Glutamatergic neuron (in vitro differentiated cells): ENCODE results near the gene CCDC78. TPM values are rescaled to one million over a fixed set of nuclear protein-coding genes. Genes with fewer than 3 reads are reported as not detected.
A peak's percentile ranks its signal among the peaks of the same experiment; 100 is the strongest.

ENCODE experiments used
- DNase-seq: peaks from one replicate; pipeline ENCODE4 v3.0.0; 2022
- H3K27ac Mint-ChIP-seq: one replicate; pipeline ENCODE4 v1.8.0; 2020; ENCODE audit warnings: mild to moderate bottlenecking, mixed read lengths, inconsistent platforms; ENCODE audit not compliant: unreplicated experiment
- H3K27me3 Mint-ChIP-seq: one replicate; pipeline ENCODE4 v1.8.0; 2020; ENCODE audit warnings: mild to moderate bottlenecking, moderate library complexity, mixed read lengths, inconsistent platforms; ENCODE audit not compliant: unreplicated experiment
- H3K36me3 Mint-ChIP-seq: one replicate; pipeline ENCODE4 v1.8.0; 2020; ENCODE audit warnings: mild to moderate bottlenecking, mixed read lengths, inconsistent platforms; ENCODE audit not compliant: unreplicated experiment
- H3K4me1 Mint-ChIP-seq: one replicate; pipeline ENCODE4 v1.8.0; 2020; ENCODE audit warnings: mild to moderate bottlenecking, low read depth, mixed read lengths, inconsistent platforms; ENCODE audit not compliant: unreplicated experiment
- H3K4me3 Mint-ChIP-seq: one replicate; pipeline ENCODE4 v1.8.0; 2020; ENCODE audit warnings: mild to moderate bottlenecking, mixed read lengths, inconsistent platforms; ENCODE audit not compliant: unreplicated experiment
- H3K9me3 Mint-ChIP-seq: one replicate; pipeline ENCODE4 v1.8.0; 2020; ENCODE audit warnings: mild to moderate bottlenecking, moderate library complexity, mixed read lengths, inconsistent platforms; ENCODE audit not compliant: unreplicated experiment
- CTCF ChIP-seq: fragments of 200-600 bp; sonication (generic); IDR thresholded peaks from one replicate; pipeline ENCODE4 v1.5.0; 2021; ENCODE audit not compliant: partially characterized antibody, unreplicated experiment
- total RNA-seq: library from RNA; stranded (reverse); fragmentation: NEBNext Ultra II Directional; extraction: Animal tissue kit (Norgen Biotek cat#: 25700); gene quantifications from one replicate; pipeline ENCODE4 v1.2.1, GENCODE V29; 2021; ENCODE audit not compliant: unreplicated experiment

Gene CCDC78
- total RNA-seq, 1 donor from 2014 or later: 18.9 TPM

GRCh38 chr16:770411-770810, 44.2 kb upstream of the CCDC78 start:
- Mint-ChIP-seq H3K36me3 (no peaks in the 10 kb centered on the region), H3K27ac (no peak overlapping the region), H3K27me3 (peaks cover 6% of the 10 kb centered on the region), H3K4me1 (no peaks in the 10 kb centered on the region), H3K9me3 (peaks cover 2% of the 10 kb centered on the region), H3K4me3 (no peak overlapping the region)
- no peak for DNase-seq
- TF ChIP-seq CTCF: no peak

DNA sequence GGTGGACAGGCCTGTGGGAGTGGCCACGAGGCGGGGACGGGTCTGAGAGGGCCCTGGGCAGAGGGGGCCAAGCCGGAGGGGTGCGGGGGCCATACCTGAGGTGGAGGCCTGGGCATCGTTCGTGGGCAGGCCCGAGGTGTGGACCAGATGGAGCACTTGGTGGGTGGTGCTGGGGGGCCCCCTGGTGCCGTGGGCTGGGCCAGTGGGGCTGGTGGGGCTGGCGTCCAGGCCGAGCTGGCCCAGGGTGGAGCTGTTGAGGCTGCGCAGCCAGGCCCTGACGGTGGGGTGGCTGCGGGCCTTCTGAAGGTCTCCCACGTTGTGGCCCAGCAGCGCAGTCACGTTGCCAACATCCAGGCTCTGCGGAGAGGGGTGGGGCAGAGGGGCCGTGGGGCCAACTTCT, 43.7 kb upstream of the CCDC78 start:
- H3K9me3 Mint-ChIP-seq: peaks cover 2% of the 10 kb centered on the region
- no peak for DNase-seq
- peaks cover 6% of the 10 kb centered on the region for H3K27me3 Mint-ChIP-seq
- no peak for TF ChIP-seq CTCF
- H3K4me1 Mint-ChIP-seq: no peaks in the 10 kb centered on the region
- H3K27ac Mint-ChIP-seq: no peak overlapping the region
- H3K36me3 Mint-ChIP-seq: no peaks in the 10 kb centered on the region
- no peak overlapping the region for H3K4me3 Mint-ChIP-seq

GRCh38 chr16:769184-769784, 43.0 kb upstream of the CCDC78 start:
- TF ChIP-seq CTCF: no peak
- Mint-ChIP-seq H3K36me3 (no peaks in the 10 kb centered on the region), H3K9me3 (peaks cover 2% of the 10 kb centered on the region), H3K27me3 (peaks cover 6% of the 10 kb centered on the region), H3K4me3 (no peak overlapping the region), H3K4me1 (no peaks in the 10 kb centered on the region), H3K27ac (no peak overlapping the region)
- no peak for DNase-seq

GRCh38 chr16:768428-768827, 42.2 kb upstream of the CCDC78 start:
- no peak for DNase-seq
- no peak overlapping the region for H3K4me3 Mint-ChIP-seq
- peaks cover 2% of the 10 kb centered on the region for H3K9me3 Mint-ChIP-seq
- no peak overlapping the region for H3K27ac Mint-ChIP-seq
- H3K4me1 Mint-ChIP-seq: no peaks in the 10 kb centered on the region
- H3K27me3 Mint-ChIP-seq: peaks cover 6% of the 10 kb centered on the region
- H3K36me3 Mint-ChIP-seq: no peaks in the 10 kb centered on the region
- no peak for TF ChIP-seq CTCF

DNA sequence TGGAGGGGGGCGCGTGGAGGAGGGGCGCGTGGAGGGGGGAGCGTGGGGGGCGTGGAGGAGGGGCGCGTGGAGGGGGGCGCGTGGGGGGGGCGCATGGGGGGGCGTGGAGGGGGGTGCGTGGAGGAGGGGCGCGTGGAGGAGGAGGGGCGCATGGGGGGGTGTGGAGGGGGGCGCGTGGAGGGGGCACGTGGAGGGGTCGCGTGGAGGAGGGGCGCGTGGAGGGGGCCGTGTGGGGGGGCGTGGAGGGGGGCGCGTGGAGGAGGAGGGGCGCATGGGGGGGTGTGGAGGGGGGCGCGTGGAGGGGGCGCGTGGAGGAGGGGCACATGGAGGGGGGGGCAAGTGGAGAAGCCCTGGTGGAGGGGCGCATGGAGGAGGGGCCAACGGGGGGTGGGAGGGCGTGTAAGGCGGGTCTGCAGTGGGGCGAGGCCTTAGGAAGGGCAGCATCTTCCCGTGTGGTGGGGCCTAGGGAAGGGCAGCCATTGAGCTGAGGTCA, 41.5 kb upstream of the CCDC78 start:
- no peak overlapping the region for H3K27ac Mint-ChIP-seq
- H3K4me3 Mint-ChIP-seq: no peak overlapping the region
- peaks cover 6% of the 10 kb centered on the region for H3K27me3 Mint-ChIP-seq
- H3K36me3 Mint-ChIP-seq: no peaks in the 10 kb centered on the region
- no peak for TF ChIP-seq CTCF
- H3K4me1 Mint-ChIP-seq: no peaks in the 10 kb centered on the region
- H3K9me3 Mint-ChIP-seq: peaks cover 2% of the 10 kb centered on the region
- peak; percentile 62 for DNase-seq
